NAMALWA (cell line): ENCODE measurements around the gene TNNI2.
"Not testable (repeated sequence)": the region's sequence is repeated elsewhere in the genome, so short reads cannot be mapped to it uniquely, and the experiment has no call there.

ENCODE experiments used
- DNase-seq: peaks from one replicate; pipeline ENCODE4 v3.0.0-alpha.2; 2015; ENCODE audit warnings: low spot score

Gene TNNI2

GRCh38 chr11:1838426-1839144 lies at the start of gene TNNI2:
TNNI2 (plus strand) TSS chr11:1838981; CDS start chr11:1839697, 716 bp downstream.
- no peak for DNase-seq

DNA sequence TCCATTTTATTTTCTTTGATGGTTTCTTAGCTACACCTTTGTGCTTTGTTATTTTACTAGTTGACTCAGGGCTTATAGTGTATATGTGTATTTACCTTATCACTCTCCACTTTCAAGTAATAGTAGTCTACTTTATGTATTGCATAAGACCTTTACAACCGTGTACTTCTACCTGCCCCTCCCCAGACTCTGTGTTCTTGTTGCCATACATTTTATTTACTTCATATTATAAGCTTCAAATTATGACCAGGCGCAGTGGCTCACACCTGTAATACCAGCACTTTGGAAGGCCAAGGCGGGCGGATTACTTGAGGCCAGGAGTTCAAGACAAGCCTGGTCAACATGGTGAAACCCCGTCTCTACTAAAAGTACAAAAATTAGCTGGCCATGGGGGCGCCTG lies 46.9 kb upstream of the TNNI2 start:
- no peak for DNase-seq

- no peak for DNase-seq
Measured at GRCh38 chr11:1792461-1792860, 46.3 kb upstream of the TNNI2 start.

DNA sequence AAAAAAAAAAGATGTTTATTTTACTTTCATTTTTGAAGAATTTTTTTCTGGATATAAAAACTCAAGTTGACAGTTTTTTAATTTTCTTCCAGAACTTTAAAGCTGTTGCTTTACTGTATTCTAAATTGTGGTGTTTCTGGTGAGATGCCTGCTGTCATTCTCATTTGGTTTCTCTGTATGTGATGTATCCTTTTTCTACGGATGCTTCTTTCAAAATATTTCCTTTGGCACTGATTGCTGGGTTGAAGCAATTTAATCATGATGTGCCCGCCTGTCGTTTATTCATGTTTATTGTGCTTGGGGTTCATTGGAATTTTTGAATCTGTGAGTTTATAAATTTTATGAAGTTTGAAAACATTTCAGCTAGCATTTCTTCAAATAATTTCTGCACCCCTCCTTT lies 45.7 kb upstream of the TNNI2 start:
- DNase-seq, result no peak

GRCh38 chr11:1796413-1797011 lies 42.3 kb upstream of the TNNI2 start:
- no peak for DNase-seq

GRCh38 chr11:1797391-1798125 lies 41.2 kb upstream of the TNNI2 start:
- DNase-seq, result no peak

GRCh38 chr11:1803246-1803645 lies 35.5 kb upstream of the TNNI2 start:
- no peak for DNase-seq

DNA sequence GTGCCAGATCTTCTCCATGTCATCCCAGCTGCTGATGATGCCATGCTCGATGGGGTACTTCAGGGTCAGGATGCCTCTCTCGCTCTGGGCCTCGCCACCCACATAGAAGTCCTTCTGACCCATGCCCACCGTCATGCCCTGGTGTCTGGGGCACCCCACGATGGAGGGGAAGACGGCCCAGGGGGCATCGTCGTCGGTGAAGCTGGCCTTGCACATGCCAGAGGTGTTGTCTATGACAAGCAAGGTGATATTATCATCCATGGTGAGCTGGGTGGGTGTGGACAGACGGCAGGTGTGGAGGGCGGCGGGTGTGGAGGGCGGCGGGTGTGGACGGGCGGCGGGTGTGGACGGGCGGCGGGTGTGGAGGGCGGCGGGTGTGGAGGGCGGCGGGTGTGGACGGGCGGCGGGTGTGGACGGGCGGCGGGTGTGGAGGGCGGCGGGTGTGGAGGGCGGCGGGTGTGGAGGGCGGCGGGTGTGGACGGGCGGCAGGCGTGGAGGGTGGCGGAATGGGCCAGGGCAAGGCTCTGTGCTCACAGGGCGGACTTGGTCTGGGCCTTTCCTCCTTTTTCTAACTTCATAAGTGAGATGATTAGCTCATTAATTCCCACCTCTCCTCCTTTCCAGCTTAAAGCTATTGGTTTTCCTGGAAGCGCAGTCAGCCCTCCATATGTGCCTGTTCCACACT lies 34.8 kb upstream of the TNNI2 start:
- not testable (repeated sequence) for DNase-seq

GRCh38 chr11:1805525-1805924 lies 33.3 kb upstream of the TNNI2 start:
- no peak for DNase-seq

DNA sequence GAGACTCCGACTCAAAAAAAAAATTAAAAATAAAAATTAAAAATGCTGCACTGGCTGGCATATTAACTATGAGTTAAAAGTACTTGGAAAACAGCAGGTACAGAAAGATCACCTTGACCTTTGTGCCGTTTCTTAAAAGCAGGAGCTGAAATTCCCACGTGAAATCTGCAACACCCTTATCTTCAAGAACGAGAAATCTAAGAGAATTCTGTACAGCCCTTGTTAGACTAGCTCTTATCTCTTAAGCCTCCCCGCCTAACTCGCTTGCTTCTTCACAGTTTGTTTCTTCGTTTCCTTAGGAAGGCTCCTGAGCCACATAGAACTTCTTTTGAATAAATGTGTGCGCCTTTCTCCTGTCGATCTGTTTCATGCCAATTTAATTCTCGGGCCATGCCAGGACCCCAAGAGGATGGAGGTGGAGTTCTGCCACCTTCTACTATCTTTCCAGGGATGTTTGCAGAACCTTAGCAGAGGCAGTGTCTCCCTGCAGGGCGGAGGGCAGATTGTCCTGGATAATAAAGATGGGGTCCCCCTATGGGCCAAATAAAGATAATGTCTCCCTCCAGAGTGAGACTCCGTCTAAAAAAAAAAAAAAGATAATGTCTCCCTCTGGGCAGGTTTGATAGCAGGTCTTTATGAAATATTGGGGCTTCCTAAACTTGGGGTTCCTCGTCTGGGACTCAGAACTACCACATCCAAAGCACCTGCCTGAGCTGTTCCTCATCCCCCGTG lies 31.4 kb upstream of the TNNI2 start:
- DNase-seq, result no peak

GRCh38 chr11:1810761-1811160 lies 28.0 kb upstream of the TNNI2 start:
- DNase-seq, result no peak

GRCh38 chr11:1812274-1812673 lies 26.5 kb upstream of the TNNI2 start:
- DNase-seq, result no peak

- no peak for DNase-seq
Measured at GRCh38 chr11:1812801-1813200, 26.0 kb upstream of the TNNI2 start.

DNA sequence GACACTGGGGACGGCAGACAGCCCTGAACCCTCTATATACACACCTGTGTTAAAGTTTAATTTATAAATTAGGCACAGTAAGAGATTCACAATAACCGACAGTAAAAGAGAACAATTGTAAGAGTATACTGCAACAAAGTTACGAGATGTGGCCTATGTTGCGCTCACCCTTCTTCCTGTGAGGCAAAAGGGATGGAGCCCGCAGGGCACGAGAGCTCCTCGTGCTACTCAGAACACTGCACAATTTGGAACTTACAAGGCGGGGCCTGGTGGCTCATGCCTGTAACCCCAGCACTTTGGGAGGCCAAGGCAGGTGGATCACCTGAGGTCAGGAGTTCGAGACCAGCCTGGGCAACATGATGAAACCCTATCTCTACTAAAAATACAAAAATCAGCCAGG lies 25.4 kb upstream of the TNNI2 start:
- not testable (repeated sequence) for DNase-seq

DNA sequence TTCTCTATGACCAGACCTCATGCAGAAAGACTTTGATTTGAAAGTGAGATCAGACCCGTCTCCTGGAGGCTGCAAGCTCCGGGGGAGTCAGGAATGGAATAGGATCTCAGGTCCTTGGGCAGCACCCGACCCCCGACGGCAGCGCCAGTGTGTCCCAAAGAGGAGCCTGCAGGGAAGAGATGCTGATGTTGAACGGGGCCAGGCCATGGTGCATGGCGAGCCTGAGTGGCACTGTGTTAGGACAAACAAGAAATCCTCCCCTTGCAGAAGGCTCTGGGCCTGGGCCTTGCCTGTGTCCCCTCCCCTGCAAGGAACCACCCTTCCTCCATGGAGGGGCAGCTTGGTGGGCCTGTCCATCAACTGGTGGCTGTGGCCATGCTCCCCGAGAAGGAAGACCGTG lies 24.1 kb upstream of the TNNI2 start:
- no peak for DNase-seq

DNA sequence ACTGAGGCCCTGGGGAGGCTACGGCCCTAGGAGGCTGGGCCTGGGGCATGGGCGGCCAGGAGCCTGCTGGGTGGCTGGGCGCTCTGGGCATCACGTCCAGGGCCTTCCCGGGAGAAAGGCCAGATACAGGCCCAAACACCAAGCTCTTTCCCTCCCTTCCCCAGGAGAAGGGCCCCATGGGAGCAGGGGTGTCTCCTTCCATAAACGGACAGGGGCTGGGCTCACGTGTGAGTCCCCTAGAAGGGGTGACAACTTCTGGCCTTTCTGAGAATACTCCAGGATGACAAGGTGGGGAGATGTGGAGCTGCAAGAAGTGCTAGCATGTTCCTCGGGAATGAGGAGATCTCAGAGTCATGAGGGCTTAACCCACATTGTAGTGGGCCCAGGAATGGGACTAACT lies 23.5 kb upstream of the TNNI2 start:
- DNase-seq, result no peak

- DNase-seq, result no peak
Measured at GRCh38 chr11:1815751-1816150, 23.0 kb upstream of the TNNI2 start.

DNA sequence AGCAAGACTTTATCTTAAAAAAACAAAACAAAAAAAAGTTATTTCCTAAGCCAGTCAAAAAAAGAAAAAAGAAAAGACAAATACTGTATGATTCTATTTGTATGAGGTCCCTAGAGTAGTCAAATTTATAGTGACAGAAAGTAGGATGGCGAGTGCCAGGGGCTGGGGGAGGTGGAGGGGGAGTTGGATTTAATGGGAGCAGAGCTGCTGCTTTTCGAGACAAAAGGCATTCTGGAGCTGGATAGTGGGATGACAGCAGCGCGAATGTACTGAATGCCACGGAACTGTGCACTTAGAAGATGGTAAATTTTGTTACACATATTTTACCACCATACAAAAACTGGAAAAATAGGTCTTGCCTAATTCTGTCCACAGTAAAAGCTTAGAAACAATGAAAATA lies 21.8 kb upstream of the TNNI2 start:
- DNase-seq, result no peak

- DNase-seq, result no peak
Measured at GRCh38 chr11:1817511-1817910, 21.3 kb upstream of the TNNI2 start.

DNA sequence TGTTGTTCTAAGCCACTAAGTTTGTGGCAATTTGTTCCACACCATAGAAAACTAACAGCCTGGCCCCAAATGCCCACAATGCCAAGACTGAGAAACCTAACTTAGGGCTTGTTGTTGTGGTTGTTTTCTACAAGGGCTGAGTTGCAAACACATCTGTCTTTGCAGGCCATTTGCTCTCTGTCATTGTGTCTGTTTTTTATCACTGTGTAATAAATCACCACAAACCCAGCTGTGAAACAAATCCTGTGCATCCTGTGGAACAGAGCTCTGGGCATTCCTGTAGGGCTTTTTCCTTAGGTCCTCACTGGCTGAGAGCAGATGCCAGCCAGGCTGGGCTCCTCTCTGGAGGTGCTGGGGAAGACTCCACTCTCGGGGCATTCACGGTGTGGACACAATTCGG lies 19.7 kb upstream of the TNNI2 start:
- no peak for DNase-seq

DNA sequence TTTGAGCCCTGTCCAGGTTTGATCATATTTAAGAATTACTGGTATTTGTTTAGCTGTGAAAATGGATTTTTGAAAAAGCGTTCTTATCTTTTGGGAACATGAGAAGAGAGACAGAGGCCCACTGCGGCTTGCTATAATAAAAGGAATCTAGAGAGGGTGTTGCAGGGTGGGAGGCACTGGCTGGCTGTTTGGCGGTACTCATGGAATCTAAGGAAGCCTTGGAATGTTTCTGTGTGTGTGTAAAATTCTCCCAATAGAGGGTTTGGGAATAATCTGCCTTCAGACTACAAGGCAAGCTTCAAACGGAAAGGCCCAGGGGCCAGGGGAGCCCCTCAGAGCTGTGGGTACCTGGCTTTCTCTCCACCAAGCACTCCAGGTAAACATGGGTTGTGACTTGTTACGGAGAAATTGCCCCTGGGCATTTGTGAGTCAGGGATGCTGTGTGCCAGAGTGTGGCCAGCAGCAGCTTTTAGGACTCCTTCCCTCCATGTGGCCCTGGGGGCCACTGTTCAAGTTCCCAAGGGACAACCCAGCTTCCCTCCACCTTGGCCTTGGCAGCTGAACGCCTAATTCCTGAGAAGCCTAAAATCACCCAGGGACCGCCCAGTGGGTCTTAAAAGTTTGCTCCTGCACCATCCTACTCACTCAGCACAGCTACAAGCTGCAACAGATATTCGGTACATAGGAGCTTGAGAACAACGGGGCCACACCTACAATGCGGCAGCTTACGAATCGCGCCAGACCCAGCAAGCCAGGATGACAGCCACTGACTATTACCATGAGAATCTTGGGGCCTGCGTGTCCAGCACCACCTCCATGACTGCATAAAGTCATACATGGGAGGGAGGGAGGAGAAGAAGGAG lies 18.1 kb upstream of the TNNI2 start:
- no peak for DNase-seq
